HG03045 (cell line): Measurements from ENCODE around the gene MLPH.

Experiments used
- ATAC-seq: cut with Tn5 transposase; IDR thresholded peaks from one replicate; pipeline ENCODE4 v1.9.1; 2021; ENCODE audit warnings: mild to moderate bottlenecking, moderate library complexity; ENCODE audit not compliant: unreplicated experiment

Gene MLPH

DNA sequence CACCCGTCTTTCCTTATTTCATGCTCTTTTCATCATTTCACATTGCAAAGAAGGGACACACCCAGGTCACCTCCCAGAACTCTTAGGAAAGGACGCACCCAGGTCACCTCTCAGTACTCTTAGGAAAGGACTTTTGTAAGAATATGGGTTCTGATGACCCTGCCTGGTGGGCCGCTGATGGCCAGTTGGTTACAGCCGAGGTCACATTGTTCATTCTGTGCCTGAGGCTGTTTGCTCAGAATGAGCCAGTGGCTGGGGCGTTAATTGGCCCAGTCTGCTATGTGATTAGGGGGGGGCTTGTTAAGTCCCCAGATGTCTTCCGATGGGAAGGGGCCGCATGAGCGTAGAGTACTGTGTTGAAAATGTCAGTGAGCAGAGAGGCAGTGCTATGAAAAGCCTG lies 9.4 kb downstream of the MLPH start:
- no peak for ATAC-seq

DNA sequence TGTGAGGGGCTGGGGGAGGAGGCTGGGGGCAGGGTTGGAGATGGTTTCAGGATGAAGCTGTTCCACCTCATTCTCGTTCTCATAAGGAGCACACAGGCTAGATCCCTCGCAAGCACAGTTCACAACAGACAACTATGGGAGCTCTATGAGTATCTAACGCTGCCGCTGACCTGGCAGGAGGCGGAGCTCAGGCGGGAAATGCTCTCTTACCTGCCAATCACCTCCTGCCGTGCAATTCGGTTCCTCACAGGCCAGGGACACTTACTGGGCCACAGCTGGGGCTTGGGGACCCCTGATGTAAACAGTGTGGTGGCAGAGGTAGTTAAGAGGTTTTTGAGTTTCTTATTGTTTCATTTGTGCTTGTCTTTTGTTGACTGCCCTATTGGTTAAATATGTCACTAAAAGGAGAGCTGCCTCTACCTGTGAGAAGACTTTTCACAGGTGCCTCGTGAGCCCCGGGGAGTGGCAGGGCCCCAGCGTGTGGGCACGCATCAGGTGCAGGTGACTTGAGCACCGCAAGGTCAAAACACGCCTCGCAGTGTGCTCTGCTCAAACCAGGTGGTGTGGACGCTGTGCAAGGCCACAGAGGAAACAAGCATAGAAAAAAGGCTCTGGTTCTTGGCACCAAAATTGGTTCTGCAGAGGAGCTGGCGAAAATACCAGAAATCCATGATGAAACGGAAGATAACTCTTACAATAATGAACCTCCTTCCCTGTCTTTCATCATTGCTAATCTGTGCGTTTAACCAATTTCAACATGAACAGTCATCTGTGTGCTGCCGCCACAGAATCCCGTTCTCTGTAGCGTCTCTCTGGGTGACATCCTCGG lies 10.2 kb downstream of the MLPH start:
- ATAC-seq: no peak

DNA sequence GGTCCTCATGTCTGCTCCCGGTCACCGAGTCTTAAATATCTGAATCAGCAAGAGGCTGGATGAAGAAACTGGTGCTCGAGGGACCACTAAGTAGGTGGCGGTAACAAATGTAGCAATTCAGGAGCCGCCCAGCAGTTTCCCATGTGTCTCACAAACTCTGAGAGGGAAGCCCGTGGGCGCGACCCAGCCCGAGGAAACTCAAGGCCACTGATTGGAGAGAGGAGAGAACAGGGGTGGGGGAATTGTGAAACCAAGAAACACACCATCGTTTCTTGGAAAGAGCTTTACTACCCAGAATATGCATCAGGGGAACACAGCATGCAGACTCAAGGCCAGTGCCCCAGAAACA lies 10.8 kb downstream of the MLPH start:
- no peak for ATAC-seq

DNA sequence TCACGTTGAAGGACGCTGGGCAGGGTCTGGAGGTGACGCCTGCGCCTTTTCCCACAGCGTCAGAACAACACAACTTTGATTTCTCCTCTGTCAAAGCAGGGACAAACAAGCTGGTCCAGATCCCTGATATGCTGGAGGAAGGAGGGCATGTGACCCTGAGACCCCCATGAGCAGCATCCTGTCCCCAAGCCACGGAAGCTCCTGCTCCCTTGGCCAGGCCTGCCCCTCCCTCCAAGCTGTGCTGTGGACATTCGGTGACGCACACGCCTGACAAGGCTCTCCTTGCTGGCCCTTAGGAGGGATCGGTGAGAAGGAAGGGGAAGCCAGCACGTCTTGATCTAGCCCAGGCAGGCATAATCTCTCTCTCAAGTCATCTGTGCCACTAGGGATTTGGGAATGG lies 11.3 kb downstream of the MLPH start:
- no peak for ATAC-seq

DNA sequence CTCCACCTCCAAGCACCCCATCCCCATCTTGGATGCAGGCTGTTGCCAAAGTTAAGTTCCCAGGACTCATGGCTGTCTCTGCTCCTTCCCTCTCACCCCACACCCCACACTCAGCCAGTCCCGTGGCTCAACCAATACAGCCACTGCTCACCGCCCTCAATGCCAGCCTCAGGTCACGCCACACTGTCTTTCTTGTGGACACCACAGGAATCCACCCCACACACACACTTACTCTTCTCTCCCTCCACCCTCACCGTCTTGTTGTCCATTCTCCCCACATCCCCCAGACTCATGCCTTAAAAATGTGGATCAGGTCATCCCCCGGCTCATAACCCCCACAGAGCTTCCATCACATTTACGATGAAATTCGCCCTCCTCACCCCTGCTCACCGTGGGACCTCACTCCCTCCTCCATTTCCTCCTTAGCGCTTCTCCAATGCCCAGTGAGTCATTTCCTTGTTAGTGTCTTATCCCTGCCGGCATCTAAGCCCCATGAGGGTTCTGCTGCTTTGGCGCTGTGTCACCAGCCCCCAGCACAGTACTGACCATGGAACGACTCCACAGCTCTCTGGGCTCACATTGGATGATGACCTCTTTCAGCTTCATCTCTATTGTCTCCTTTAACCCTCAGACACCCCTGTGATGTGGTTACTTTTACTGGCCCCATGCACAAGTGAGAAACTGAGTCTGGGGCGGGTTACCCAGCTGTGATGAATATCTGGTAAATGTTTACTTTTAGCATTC lies 13.8 kb downstream of the MLPH start:
- ATAC-seq: no peak

GRCh38 chr2:237501892-237502513 lies 15.0 kb downstream of the MLPH start:
- no peak for ATAC-seq

- no peak for ATAC-seq
These were observed 16.1 kb downstream of the MLPH start for GRCh38 chr2:237503201-237503600.

DNA sequence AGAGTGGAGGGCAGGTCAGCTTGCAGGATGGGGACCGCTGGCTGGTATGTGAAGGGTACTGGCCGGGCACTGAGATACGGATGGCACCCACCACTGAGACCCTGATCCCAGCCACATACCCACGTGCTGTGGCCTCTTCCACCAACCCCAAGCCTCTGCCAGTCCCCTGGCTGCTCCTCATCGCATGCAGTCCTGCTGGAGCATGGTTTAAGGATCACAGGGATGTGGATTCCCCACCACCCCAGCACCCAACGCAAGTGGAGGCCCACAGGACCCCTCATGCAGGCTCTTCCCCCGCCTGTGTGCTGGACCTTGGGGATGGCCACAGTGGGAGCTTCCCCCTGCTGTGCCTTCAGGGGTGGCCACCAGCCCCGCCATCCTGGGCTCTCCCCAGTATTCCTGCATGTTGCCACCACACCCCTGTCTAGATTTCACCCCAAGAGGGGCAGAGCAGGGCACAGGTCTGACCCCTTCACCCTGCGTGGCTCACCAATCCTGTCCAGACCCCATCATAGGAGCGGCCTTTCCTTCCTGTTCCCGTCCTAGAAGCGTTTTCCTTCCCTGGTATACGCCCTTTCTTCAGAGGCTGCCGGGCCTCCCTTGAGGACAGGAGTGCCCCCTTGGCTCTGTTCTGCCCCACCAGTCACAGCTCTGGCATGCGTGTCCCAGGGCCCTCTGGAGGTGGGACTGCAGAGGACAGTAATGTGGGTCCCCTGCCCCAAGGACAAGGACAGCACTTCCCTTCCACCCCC lies 18.3 kb downstream of the MLPH start:
- no peak for ATAC-seq

DNA sequence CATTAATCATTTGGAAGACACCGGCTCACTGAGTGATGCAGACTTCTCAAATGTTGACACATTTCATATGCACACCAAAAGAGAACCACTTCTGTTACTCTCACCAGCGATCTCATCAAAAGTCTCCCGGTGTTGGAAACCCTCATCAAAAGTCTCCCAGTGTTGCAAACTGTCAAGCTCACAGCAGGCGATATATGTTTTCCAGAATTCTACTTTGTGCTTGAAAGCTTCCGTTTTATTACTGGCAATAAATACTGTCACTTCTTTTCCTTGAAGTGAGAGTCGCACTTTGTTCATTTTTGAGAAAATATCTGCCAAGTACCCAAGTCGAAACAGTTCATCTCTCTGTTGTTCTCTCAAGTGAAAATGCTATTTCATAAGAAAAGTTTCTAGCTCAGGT lies 20.5 kb downstream of the MLPH start:
- ATAC-seq: no peak

GRCh38 chr2:237508361-237508760 lies 21.3 kb downstream of the MLPH start:
- ATAC-seq: no peak

DNA sequence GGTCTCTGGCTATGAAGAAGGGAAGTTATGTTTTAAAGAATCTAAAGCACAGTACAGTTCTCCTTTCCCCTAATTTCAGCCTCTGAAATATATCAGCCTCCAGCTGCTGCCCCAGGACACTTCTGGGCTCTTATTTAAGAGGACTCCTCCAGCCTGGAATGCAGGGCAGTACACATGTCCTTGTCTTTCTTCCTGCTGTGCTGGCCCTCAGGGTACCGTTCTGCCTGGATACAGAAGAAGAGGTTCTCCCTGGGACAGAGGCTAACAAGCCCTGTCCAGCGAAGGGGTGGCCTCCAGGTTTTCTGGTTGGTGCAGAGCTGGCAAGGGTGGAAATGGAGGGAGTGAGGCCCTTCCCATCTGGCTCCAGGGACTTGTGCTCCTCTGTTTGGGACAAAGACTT lies 22.1 kb downstream of the MLPH start:
- ATAC-seq: no peak

- no peak for ATAC-seq
These were observed 22.9 kb downstream of the MLPH start for GRCh38 chr2:237509905-237510304.

GRCh38 chr2:237510502-237511217 lies 23.6 kb downstream of the MLPH start:
- ATAC-seq: no peak

DNA sequence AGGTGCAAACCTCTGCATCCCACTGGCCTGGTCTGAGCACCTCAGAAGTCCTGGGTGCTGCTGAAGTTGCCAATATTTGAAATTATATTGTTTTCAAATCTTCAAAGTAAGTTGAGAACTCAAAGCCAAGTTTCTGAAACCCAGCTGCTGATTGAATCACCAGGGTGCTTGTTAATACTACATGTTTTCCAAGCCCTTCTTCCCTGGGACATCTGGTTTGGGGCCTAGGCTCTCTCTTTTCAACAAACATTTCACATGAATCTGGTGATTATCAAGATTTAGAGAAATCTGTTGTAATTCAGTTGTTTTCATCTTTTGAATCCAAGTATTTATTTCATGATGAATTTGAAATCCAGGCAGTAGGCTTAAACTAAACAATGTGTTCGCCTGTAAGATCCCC lies 24.4 kb downstream of the MLPH start:
- ATAC-seq: no peak

DNA sequence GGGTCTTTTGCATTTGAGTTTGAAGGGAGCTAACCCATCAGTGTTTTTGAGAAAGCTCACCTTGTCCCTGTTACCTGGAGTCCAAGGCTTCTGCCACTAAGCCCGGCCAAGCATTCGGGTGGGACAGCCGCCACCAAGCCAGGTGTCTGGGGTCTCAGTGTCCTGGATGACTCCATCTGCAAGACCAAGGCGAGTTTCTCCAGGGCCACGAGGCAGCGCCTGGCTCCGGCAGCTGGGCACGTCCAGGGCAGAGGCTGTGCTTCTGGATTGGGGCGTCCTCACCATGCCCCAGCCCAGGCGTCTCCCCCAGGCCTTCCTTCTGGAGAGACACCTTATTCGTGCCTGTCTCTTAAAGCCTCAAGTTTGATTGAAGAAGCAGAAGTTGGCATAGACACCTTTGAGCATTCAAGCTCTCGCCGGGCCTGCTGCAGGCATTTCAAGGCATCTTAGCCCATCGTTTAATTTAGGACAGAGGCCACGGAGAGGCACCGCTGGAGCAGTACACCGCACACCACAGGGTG lies 24.9 kb downstream of the MLPH start:
- ATAC-seq: no peak

GRCh38 chr2:237512774-237513466 lies 25.9 kb downstream of the MLPH start:
- no peak for ATAC-seq

- ATAC-seq: no peak
These were observed 26.6 kb downstream of the MLPH start for GRCh38 chr2:237513693-237514092.

DNA sequence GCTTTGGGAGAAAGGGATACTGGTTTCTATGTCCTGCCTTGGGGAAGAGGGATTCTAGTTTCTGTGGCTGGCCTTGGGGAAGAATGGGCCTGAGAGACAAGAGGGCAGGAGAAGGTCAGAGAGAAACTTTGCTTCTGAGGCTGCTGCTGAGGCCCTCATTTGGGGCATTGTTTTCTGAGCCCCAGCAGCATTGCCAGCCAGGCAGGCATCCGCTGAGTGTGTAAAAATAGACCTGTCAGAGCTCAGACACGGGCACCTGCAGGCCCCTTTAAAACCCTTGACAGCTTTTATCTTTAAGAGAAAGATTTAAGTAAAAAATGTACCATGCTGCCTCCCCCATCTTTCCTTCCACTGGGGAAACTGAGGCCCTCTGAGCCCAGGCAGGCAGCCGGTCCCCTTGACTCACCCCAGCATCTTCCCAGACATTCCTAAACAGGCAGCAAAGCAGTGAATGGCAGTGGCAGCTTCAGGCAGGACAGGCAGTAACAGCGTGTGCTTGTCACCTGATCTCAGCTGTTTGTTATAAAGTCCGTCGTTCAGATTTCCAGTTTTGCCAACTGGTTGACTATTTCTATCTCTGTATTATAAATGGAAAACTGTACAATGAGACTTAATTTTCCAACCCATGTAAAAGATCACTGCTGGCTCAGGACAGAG lies 27.6 kb downstream of the MLPH start:
- no peak for ATAC-seq

DNA sequence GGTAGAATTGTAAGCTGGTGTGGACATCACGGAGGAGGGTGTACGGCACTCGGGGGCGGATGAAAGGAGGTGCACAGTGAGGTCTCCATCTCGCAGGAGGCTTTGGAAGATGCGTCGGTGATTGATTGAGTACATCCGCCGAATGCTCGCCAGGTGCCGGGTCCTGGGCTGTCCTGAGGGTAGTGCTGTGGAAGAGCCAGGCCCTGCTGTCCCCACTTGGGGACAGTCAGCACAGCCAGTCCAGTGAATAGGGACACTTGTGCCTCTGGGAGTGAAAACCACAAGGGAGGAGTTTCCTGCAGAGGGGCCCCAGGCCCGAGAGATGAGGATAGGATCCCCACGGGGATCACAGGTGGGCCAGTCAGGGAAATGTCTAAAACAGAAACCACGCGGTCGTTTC lies 28.1 kb downstream of the MLPH start:
- ATAC-seq: no peak
